NCI-H226 (cell line): ENCODE measurements around the gene DDX46.
"Not testable (repeated sequence)": the region's sequence is repeated elsewhere in the genome, so short reads cannot be mapped to it uniquely, and the experiment has no call there.

ENCODE experiments used
- DNase-seq: peaks from one replicate; pipeline ENCODE4 v3.0.0-alpha.2; 2015

Gene DDX46

DNA sequence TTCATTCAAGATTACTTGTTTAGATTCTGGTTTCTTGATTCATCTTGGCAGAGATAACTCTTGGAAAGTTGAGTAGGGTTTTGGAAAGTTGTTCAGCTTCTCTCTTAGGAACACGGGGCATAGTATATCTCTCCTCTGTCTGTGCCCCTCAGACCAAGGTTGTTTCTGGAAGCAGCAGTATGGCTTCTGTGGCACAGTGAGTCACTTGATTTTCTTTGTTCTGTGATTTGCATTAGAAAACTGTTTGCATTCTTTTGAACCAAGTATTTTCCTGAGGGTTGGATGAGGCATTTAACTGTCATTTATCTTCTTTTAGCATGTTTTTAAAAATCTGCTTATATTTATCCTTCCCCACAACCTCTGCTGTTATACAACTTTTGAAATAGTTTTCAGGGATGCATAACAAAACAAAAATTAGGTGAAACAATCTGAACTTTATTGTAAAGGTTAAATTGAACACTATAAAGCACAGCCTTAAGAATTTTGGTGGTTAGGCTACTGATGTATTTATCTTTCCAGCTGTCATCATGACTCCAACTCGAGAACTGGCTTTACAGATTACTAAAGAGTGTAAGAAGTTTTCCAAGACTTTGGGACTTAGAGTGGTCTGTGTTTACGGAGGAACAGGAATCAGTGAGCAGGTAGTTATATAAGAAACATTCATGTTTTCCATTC is 26.5 kb downstream of the DDX46 start:
- DNase-seq: no peak

- no peak for DNase-seq
Observed at GRCh38 chr5:134787692-134788091, 29.1 kb downstream of the DDX46 start.

- no peak for DNase-seq
Observed at GRCh38 chr5:134791580-134791979, 33.0 kb downstream of the DDX46 start.

DNA sequence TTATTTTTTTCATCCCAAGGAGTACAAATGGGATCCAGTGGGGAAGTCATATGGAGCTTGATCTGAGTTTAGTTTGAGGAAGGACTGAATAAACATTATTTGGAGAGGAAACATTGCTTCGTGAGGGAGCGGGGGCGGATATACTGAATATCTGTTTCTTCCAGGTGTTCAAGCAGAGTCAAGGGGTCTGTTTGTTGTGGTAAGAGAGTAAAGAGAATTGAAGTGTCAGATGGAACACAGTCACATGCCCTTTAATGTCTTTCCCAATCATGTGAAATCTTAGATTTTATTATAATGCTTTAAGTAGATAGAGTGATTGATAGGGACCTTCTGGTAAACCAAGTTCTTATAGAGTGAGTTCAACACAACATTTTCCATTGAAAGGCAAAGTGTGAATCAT is 33.7 kb downstream of the DDX46 start:
- no peak for DNase-seq

DNA sequence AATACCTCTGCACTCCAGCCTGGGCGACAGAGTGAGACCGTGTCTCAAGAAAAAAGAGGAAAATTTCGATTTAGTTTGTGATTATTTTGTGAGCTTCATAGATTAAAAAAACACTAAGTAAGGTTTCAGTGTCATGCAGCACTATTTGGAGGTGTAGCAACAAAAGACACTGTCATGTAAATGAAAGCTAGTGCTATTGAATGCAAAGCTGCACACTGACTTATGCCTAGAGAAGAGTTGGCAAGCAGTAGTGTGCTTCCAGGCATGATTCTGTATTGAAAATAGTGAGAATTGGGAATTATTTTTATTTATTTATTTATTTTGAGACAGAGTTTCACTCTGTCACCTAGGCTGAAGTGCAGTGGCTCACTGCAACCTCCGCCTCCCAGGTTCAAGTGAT is 34.5 kb downstream of the DDX46 start:
- no peak for DNase-seq

DNA sequence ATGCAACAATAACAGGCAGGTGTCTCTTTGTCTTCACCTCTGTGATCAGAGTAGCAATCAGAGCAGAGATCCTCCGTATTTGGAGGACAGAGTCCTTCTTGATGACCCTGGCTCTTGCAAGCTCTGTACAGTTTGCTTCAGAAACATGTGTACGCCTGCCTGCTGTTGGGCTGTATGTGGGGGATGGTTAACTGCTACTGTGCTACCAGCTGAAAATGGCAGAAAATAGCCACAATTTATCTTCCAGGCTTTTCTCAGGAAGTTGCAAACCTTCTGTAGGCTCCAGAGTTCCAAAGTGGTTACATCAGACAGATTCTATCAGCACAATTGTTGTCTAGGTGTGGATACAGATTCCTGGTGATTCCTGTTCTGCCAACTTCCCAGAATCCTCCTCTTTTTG is 35.5 kb downstream of the DDX46 start:
- peak; percentile 40 for DNase-seq

DNA sequence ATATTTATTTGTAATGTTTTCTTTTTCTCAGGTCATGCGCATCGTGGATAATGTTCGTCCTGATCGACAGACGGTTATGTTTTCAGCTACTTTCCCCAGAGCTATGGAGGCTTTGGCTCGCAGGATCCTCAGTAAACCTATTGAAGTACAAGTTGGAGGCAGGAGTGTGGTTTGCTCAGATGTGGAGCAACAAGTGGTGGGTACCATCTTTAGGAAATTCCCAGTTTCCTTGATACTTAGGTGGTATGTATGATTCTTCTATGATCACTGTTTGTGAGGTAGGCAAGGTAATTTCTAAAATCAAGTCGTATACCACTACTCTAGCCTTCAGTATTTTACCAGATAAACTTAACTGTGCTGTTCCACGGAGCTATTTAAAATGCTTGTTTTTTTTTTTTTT is 36.2 kb downstream of the DDX46 start:
- DNase-seq: no peak

- DNase-seq: no peak
Observed at GRCh38 chr5:134798468-134798867, 39.9 kb downstream of the DDX46 start.

DNA sequence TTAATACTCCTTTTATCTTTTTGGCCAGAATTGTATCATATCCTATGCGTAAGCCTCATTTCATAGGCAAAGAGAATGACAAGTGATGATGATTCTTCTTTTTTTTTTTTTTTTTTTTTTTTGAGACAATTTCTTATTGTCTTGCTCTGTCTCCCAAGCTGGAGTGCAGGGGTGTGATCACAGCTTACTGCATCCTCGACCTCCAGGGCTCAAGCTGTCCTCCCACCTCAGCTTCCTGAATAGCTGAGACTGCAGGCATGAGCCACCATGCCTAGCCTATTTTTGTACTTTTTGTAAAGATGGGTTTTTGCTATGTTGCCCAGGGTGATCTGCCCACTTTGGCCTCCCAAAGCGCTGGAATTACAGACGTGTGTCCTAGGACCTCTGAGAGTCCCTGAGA is 45.2 kb downstream of the DDX46 start:
- no peak for DNase-seq

- no peak for DNase-seq
Observed at GRCh38 chr5:134813407-134813806, 54.8 kb downstream of the DDX46 start.

- no peak for DNase-seq
Observed at GRCh38 chr5:134813827-134814226, 55.2 kb downstream of the DDX46 start.

DNA sequence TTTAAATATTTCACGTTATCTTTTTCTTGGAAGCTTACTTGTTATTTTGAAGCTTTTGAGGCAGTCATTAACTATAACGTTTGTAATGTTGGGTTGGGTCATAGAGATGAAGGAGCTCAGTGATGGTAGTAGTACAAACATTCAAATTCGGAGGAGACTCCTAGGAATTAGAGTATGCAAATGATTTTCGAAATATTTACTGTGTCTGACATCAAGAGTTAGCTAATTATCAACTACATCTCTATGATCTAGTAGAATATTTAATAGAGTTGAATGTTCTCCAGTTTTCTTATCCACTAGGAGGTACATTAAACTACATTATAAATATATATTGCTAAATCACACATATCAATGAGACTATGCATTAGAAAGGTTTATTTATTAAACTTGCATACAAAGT is 58.4 kb downstream of the DDX46 start:
- DNase-seq: no peak

DNA sequence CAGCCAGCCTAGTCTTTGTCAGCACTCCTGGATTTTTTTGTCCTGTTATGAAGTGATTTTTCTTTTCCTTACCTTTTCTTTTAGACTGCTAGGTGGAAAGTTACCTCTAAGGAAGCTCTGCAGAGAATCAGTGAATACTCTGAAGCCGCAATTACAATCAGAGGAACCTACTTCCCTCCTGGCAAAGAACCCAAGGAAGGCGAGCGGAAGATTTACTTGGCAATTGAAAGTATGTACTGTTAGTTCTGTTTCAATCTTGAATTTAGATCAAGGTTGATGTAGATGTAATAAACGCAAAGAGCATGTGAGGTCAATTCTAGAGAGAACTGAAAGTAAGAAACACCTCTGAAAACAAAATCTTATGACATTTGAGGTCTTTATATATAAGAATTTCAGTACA is 60.2 kb downstream of the DDX46 start:
- DNase-seq: no peak

GRCh38 chr5:134819407-134819963 is 60.9 kb downstream of the DDX46 start:
- no peak for DNase-seq

GRCh38 chr5:134821841-134822240 is 63.3 kb downstream of the DDX46 start:
- no peak for DNase-seq

GRCh38 chr5:134824681-134825080 is 66.1 kb downstream of the DDX46 start:
- DNase-seq: no peak

- no peak for DNase-seq
Observed at GRCh38 chr5:134825212-134825611, 66.6 kb downstream of the DDX46 start.

GRCh38 chr5:134833340-134834032 is 74.9 kb downstream of the DDX46 start:
- no peak for DNase-seq

DNA sequence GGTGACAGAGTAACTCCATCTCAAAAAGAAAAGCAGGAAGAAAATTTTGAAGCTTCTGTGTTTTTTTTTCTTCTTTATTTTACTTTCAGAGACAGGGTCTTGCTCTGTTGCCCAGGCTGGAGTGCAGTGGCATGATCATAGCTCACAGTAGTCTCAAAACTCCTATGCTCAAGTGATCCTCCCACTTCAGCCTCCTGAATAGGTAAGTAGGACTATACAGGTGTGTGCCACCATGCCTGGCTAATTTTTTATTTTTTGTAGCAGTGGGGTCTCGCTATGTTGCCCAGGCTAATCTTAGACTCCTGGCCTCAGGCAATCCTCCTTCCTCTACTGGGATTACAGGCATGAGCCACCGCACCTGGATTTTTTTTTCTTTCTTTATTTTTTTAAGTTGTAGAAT is 77.0 kb downstream of the DDX46 start:
- DNase-seq: no peak

DNA sequence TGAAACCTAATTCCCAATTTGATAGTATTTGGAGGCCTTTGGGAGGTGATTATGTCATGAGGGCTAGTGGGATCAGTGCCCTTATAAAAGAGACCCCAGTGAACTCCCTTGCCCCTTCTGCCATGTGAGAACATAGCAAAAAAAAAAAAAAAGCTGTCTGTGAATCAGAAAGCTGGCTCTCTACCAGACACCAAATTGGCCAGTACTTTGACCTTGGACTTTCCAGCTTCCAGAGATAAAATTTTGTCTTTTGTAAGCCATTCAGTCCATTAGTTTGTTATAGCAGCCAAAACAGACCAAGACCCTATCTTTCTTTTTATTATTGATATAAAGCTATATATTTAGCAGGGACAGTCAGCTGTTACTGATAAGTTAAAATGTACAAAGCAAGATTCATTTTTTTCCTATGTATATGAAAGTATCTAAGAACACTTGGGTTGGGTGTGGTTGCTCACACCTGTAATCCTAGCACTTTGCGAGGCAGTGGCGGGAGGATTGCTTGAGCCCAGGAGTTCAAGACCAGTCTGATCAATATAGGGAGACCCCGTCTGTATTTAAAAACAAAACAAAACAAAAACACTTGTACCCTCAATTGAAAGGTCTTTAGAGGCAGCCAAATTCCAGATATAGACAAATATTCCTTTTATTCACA is 79.1 kb downstream of the DDX46 start:
- DNase-seq: no peak

- not testable (repeated sequence) for DNase-seq
Observed at GRCh38 chr5:134838361-134838760, 79.8 kb downstream of the DDX46 start.

- no peak for DNase-seq
Observed at GRCh38 chr5:134840811-134841210, 82.2 kb downstream of the DDX46 start.

DNA sequence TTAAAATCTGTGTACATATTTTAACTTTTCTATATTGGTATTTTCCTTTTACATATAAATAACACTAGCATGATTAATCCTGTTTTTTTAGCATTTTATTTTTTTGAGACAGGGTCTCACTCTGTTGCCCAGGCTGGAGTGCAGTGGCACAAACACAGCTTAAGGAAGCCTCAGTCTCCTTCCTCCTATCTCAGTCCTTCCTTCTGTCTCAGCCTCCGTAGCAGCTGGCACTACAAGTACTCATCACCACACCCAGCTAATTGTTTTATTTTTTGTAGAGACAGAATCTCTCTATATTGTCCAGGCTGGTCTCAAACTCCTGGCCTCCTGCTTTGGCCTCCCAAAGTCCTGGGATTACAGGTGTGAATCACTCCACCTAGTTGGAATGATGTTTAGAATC is 85.7 kb downstream of the DDX46 start:
- no peak for DNase-seq

DNA sequence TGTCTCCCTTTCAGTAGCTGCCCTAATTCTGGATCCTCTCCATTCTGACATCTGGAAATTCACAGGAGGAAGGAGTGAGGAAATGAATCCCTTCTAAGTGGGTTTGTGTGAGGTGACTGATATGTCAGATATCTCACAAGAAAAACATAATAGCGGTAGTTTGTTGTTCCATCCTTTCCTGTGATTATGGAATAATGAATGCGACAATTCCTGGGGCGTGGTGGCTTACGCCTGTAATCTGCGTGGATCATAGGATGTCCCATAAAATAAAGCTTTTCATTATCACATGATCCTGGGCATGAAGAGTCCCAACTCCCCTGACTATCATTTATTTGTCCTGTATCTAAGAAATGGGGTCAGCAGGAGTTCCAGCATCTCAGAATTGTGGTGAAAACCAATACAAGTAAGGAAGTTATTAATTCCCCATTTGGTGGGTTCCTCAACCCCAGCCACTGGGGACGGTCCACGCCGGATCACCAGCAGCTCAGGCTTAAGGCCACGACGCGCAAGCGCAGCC is 86.8 kb downstream of the DDX46 start:
- DNase-seq: no peak
